WTC11 (cell line): ENCODE measurements around the gene KDM5B. TPM values are rescaled to one million over a fixed set of nuclear protein-coding genes. Genes with fewer than 3 reads are reported as not detected.

Experiments
- ATAC-seq: fragments of 200-7000 bp; cut with Tn5 transposase; 2 replicates; pipeline ENCODE4 v1.10.0; 2021; ENCODE audit warnings: mild to moderate bottlenecking, moderate library complexity
- CTCF ChIA-PET: fragments of 300-600 bp; sonication (Branson Sonifier 250); formaldehyde crosslinking; loops from one replicate; lab custom pipeline; 2021; ENCODE audit warnings: antibody characterized with exemption; lab: Charles Lee
- POLR2A ChIA-PET: fragments of 350-600 bp; sonication (Branson Sonifier 250); formaldehyde crosslinking; loops from one replicate; lab custom pipeline; 2021; ENCODE audit warnings: antibody characterized with exemption; lab: Charles Lee
- DNase-seq: peaks from one replicate; pipeline ENCODE4 v3.0.0; 2021; ENCODE audit warnings: low spot score
- H3K27ac Mint-ChIP-seq: 2 replicates; pipeline ENCODE4 v1.8.0; 2021; ENCODE audit warnings: mixed read lengths
- H3K27me3 Mint-ChIP-seq: 2 replicates; pipeline ENCODE4 v1.8.0; 2021; ENCODE audit warnings: low read depth, mild to moderate bottlenecking, moderate library complexity, mixed read lengths
- H3K36me3 Mint-ChIP-seq: 2 replicates; pipeline ENCODE4 v1.8.0; 2021; ENCODE audit warnings: mixed read lengths
- H3K4me1 Mint-ChIP-seq: 2 replicates; pipeline ENCODE4 v1.8.0; 2022; ENCODE audit warnings: mixed read lengths
- H3K4me3 Mint-ChIP-seq: 2 replicates; pipeline ENCODE4 v1.8.0; 2021; ENCODE audit warnings: mild to moderate bottlenecking, moderate library complexity, mixed read lengths
- H3K9me3 Mint-ChIP-seq: 2 replicates; pipeline ENCODE4 v1.8.0; 2021; ENCODE audit warnings: mixed read lengths
- ATF3 ChIP-seq: sonication (generic); formaldehyde crosslinking; conservative IDR thresholded peaks from 2 replicates; pipeline ENCODE4 v1.8.1; 2022; ENCODE audit warnings: mild to moderate bottlenecking, missing genetic modification reagents
- CBFB ChIP-seq: sonication (generic); formaldehyde crosslinking; IDR thresholded peaks from 2 replicates; pipeline ENCODE4 v1.8.1; 2022; ENCODE audit warnings: mild to moderate bottlenecking, low read depth, missing genetic modification reagents
- CREB1 ChIP-seq: sonication (generic); formaldehyde crosslinking; IDR thresholded peaks from 2 replicates; pipeline ENCODE4 v1.8.0; 2023; ENCODE audit warnings: mild to moderate bottlenecking, missing genetic modification reagents
- CREM ChIP-seq: sonication (generic); formaldehyde crosslinking; IDR thresholded peaks from 2 replicates; pipeline ENCODE4 v1.8.1; 2022; ENCODE audit warnings: mild to moderate bottlenecking, missing genetic modification reagents, moderate library complexity
- FOXP1 ChIP-seq: sonication (generic); formaldehyde crosslinking; IDR thresholded peaks from 2 replicates; pipeline ENCODE4 v1.8.0; 2022; ENCODE audit warnings: missing genetic modification reagents, mild to moderate bottlenecking, moderate library complexity, borderline replicate concordance
- GABPB1 ChIP-seq: sonication (generic); formaldehyde crosslinking; IDR thresholded peaks from 2 replicates; pipeline ENCODE4 v1.8.1; 2023; ENCODE audit warnings: mild to moderate bottlenecking, missing genetic modification reagents
- HMGA2 ChIP-seq: fragments of 250-450 bp; sonication (Bioruptor Pico); IDR thresholded peaks from 2 replicates; pipeline ENCODE4 v1.4.0; 2021; ENCODE audit warnings: mild to moderate bottlenecking, moderate library complexity
- MYBL2 ChIP-seq: sonication (generic); formaldehyde crosslinking; IDR thresholded peaks from 2 replicates; pipeline ENCODE4 v1.8.1; 2023; ENCODE audit warnings: mild to moderate bottlenecking, moderate library complexity, missing genetic modification reagents
- NFE2L1 ChIP-seq: sonication (generic); formaldehyde crosslinking; IDR thresholded peaks from 2 replicates; pipeline ENCODE4 v1.8.1; 2023; ENCODE audit warnings: missing genetic modification reagents
- STAT6 ChIP-seq: sonication (generic); formaldehyde crosslinking; conservative IDR thresholded peaks from 2 replicates; pipeline ENCODE4 v1.8.1; 2023; ENCODE audit warnings: mild to moderate bottlenecking, low read depth, missing genetic modification reagents, moderate library complexity
- TCF7 ChIP-seq: sonication (generic); formaldehyde crosslinking; IDR thresholded peaks from 2 replicates; pipeline ENCODE4 v1.8.0; 2022; ENCODE audit warnings: mild to moderate bottlenecking, low read depth, missing genetic modification reagents, moderate library complexity
- TP53 ChIP-seq: sonication (generic); formaldehyde crosslinking; IDR thresholded peaks from 2 replicates; pipeline ENCODE4 v1.8.1; 2023; ENCODE audit warnings: mild to moderate bottlenecking, missing genetic modification reagents
- ZBTB21 ChIP-seq: sonication (generic); formaldehyde crosslinking; IDR thresholded peaks from 2 replicates; pipeline ENCODE4 v1.8.1; 2023; ENCODE audit warnings: mild to moderate bottlenecking, missing genetic modification reagents, borderline replicate concordance
- ZNF138 ChIP-seq: sonication (generic); formaldehyde crosslinking; conservative IDR thresholded peaks from 2 replicates; pipeline ENCODE4 v1.8.1; 2022; ENCODE audit warnings: mild to moderate bottlenecking, moderate library complexity, missing genetic modification reagents
- ZNF317 ChIP-seq: sonication (generic); formaldehyde crosslinking; IDR thresholded peaks from 2 replicates; pipeline ENCODE4 v1.8.1; 2023; ENCODE audit warnings: low read depth, mild to moderate bottlenecking, moderate library complexity, missing genetic modification reagents, borderline replicate concordance
- ZNF396 ChIP-seq: fragments of 250-450 bp; sonication (Bioruptor Pico); IDR thresholded peaks from 2 replicates; pipeline ENCODE4 v1.8.0; 2021; ENCODE audit warnings: mild to moderate bottlenecking, moderate library complexity, borderline replicate concordance
- total RNA-seq: library from RNA; stranded (reverse); gene quantifications from 3 replicates; pipeline ENCODE4 v1.2.3, GENCODE V29; 2021
- TF ChIP-seq, protein P1 (sequence below): sonication (generic); formaldehyde crosslinking; IDR thresholded peaks from 2 replicates; pipeline ENCODE4 v1.8.1; 2023; ENCODE audit warnings: mild to moderate bottlenecking, missing genetic modification reagents
- TF ChIP-seq, protein P2 (sequence below): fragments of 250-450 bp; sonication (Bioruptor Pico); IDR thresholded peaks from 2 replicates; pipeline ENCODE4 v1.9.0; 2021; ENCODE audit warnings: mild to moderate bottlenecking
- TF ChIP-seq, protein P3 (sequence below): fragments of 250-450 bp; sonication (Bioruptor Pico); conservative IDR thresholded peaks from 2 replicates; pipeline ENCODE4 v1.9.0; 2021; ENCODE audit warnings: mild to moderate bottlenecking
- TF ChIP-seq, protein P4 (sequence below): sonication (generic); formaldehyde crosslinking; IDR thresholded peaks from 2 replicates; pipeline ENCODE4 v1.8.1; 2022; ENCODE audit warnings: low read depth, missing genetic modification reagents, borderline replicate concordance
- TF ChIP-seq, protein P5 (sequence below): sonication (generic); formaldehyde crosslinking; IDR thresholded peaks from 2 replicates; pipeline ENCODE4 v1.8.1; 2022; ENCODE audit warnings: mild to moderate bottlenecking, missing genetic modification reagents, moderate library complexity, borderline replicate concordance

KDM5B gene
- total RNA-seq, 1 experiment from 2014 or later: 222 TPM

- no peak for ATAC-seq
- DNase-seq: no peak
- H3K4me3 Mint-ChIP-seq: no peak overlapping the region
- peaks cover 5% of the 10 kb centered on the region; the same call in 1 of the 2 replicates for H3K4me1 Mint-ChIP-seq
- ChIA-PET POLR2A (no interaction called here), CTCF (interaction anchor here (1.3 kb wide), 1 partner anchor 31 kb away, joined by 5 read pairs; no protein-coding TSS in a partner anchor)
- H3K27ac Mint-ChIP-seq: no peak overlapping the region
- no peaks in the 10 kb centered on the region for H3K9me3 Mint-ChIP-seq
- no peaks in the 10 kb centered on the region for H3K36me3 Mint-ChIP-seq
- no peaks in the 10 kb centered on the region for H3K27me3 Mint-ChIP-seq
- TF ChIP-seq TCF7 (CRISPR knock-in tag): no peak
- no peak for TF ChIP-seq ATF3 (CRISPR knock-in tag)
These were observed 119.8 kb downstream of the KDM5B start for GRCh38 chr1:202688401-202688800.

- POLR2A ChIA-PET: no interaction called here
- ATAC-seq: no peak
- TF ChIP-seq GABPB1 (CRISPR knock-in tag) (no peak), TP53 (no peak), ZNF396 (no peak), CBFB (CRISPR knock-in tag) (no peak), FOXP1 (CRISPR knock-in tag) (no peak)
- TF ChIP-seq, protein P1, sequence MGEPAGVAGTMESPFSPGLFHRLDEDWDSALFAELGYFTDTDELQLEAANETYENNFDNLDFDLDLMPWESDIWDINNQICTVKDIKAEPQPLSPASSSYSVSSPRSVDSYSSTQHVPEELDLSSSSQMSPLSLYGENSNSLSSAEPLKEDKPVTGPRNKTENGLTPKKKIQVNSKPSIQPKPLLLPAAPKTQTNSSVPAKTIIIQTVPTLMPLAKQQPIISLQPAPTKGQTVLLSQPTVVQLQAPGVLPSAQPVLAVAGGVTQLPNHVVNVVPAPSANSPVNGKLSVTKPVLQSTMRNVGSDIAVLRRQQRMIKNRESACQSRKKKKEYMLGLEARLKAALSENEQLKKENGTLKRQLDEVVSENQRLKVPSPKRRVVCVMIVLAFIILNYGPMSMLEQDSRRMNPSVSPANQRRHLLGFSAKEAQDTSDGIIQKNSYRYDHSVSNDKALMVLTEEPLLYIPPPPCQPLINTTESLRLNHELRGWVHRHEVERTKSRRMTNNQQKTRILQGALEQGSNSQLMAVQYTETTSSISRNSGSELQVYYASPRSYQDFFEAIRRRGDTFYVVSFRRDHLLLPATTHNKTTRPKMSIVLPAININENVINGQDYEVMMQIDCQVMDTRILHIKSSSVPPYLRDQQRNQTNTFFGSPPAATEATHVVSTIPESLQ (CRISPR knock-in tag): no peak
- TF ChIP-seq, protein P2, sequence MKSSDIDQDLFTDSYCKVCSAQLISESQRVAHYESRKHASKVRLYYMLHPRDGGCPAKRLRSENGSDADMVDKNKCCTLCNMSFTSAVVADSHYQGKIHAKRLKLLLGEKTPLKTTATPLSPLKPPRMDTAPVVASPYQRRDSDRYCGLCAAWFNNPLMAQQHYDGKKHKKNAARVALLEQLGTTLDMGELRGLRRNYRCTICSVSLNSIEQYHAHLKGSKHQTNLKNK (CRISPR knock-in tag): no peak
- H3K4me3 Mint-ChIP-seq: no peak overlapping the region
- no peaks in the 10 kb centered on the region for H3K27me3 Mint-ChIP-seq
- H3K9me3 Mint-ChIP-seq: no peaks in the 10 kb centered on the region
- no peak overlapping the region for H3K27ac Mint-ChIP-seq
- no peaks in the 10 kb centered on the region for H3K36me3 Mint-ChIP-seq
- no peak for DNase-seq
- peaks cover 5% of the 10 kb centered on the region; the same call in 1 of the 2 replicates for H3K4me1 Mint-ChIP-seq
- CTCF ChIA-PET: interaction anchor here (0.6 to 3.0 kb wide), 4 partner anchors 26 to 39 kb away, joined by 3 to 9 read pairs (median 4); no protein-coding TSS in a partner anchor
These were observed 120.4 kb downstream of the KDM5B start for GRCh38 chr1:202687798-202688197.

DNA sequence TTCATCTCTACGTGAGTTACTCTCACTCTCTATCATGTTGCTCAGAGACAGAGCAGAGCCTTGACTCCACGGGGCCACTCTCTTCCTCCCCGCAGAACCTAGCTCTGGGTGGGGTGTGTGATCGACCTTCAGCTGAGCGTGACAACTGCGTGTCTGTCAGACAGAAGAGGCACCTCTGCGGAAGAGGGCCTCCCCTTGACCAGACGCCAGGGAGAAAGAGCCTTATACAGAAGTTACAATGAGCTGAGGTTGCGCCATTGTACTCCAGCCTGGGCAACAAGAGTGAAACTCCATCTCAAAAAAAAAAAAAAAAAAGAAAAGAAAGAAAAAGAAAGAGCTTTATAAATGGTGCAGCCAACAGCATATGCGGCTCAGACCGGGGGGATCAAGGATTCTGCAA lies 120.9 kb downstream of the KDM5B start:
- peaks cover 5% of the 10 kb centered on the region; the same call in 1 of the 2 replicates for H3K4me1 Mint-ChIP-seq
- no peak for ATAC-seq
- H3K27me3 Mint-ChIP-seq: no peaks in the 10 kb centered on the region
- ChIA-PET POLR2A (interaction anchor here (0.6 kb wide), 1 partner anchor 62 kb away, joined by 4 read pairs; no protein-coding TSS in a partner anchor), CTCF (interaction anchor here (0.6 to 3.0 kb wide), 4 partner anchors 26 to 38 kb away, joined by 3 to 9 read pairs (median 4); no protein-coding TSS in a partner anchor)
- no peak for DNase-seq
- no peaks in the 10 kb centered on the region for H3K36me3 Mint-ChIP-seq
- H3K27ac Mint-ChIP-seq: peak overlapping the region; percentile 27
- no peak overlapping the region for H3K4me3 Mint-ChIP-seq
- no peaks in the 10 kb centered on the region for H3K9me3 Mint-ChIP-seq
- TF ChIP-seq ZNF317: no peak
- TF ChIP-seq, protein P3, sequence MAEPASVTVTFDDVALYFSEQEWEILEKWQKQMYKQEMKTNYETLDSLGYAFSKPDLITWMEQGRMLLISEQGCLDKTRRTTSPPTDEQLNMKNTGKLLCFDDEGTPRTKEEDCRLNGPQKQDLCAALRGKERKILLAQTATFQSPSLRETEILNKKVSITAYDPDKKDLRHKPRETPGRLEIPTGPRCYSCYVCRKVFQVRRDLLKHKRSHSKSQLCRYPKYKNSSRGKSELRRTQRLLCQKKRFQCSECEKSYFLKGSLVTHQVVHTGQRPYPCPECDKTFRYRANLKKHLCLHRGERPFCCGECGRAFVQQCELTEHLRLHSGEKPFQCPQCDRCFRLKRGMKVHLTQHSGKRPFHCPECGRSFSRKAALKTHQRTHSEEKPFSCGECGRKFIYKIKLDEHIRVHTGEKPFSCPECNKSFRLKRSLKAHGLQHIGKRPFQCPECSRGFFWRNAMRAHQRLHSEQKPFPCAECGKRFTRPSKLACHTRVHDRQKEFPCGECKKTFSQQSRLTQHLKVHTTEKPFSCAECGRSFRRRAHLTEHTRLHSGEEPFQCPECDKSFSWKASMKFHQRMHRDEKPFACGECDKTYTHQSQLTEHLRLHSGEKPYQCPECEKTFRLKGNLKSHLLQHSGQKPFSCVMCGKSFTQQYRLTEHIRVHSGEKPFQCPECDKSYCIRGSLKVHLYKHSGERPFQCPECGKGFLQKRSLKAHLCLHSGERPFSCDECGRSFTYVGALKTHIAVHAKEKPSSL (CRISPR knock-in tag): no peak
- TF ChIP-seq, protein P4, sequence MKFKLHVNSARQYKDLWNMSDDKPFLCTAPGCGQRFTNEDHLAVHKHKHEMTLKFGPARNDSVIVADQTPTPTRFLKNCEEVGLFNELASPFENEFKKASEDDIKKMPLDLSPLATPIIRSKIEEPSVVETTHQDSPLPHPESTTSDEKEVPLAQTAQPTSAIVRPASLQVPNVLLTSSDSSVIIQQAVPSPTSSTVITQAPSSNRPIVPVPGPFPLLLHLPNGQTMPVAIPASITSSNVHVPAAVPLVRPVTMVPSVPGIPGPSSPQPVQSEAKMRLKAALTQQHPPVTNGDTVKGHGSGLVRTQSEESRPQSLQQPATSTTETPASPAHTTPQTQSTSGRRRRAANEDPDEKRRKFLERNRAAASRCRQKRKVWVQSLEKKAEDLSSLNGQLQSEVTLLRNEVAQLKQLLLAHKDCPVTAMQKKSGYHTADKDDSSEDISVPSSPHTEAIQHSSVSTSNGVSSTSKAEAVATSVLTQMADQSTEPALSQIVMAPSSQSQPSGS: no peak
- TF ChIP-seq CBFB (CRISPR knock-in tag): no peak
- no peak for TF ChIP-seq CREB1 (CRISPR knock-in tag)
- no peak for TF ChIP-seq HMGA2 (CRISPR knock-in tag)
- no peak for TF ChIP-seq ZBTB21
- TF ChIP-seq, protein P5, sequence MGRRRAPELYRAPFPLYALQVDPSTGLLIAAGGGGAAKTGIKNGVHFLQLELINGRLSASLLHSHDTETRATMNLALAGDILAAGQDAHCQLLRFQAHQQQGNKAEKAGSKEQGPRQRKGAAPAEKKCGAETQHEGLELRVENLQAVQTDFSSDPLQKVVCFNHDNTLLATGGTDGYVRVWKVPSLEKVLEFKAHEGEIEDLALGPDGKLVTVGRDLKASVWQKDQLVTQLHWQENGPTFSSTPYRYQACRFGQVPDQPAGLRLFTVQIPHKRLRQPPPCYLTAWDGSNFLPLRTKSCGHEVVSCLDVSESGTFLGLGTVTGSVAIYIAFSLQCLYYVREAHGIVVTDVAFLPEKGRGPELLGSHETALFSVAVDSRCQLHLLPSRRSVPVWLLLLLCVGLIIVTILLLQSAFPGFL (CRISPR knock-in tag): no peak
- no peak for TF ChIP-seq STAT6 (CRISPR knock-in tag)
- TF ChIP-seq MYBL2 (CRISPR knock-in tag): no peak
- no peak for TF ChIP-seq CREM (CRISPR knock-in tag)
- no peak for TF ChIP-seq NFE2L1 (CRISPR knock-in tag)
- TF ChIP-seq ZNF138 (CRISPR knock-in tag): no peak
